ENCODE data around the gene AURKAIP1. TPM values are rescaled to one million over a fixed set of nuclear protein-coding genes. Genes with fewer than 3 reads are reported as not detected.

Gene AURKAIP1
- total and polyA plus RNA-seq, 9 of the 15 experiments (the other 6 are each of a cell fraction or from before 2014, with no cell fraction given): 7.8 to 478 (median 92.0) TPM

DNA sequence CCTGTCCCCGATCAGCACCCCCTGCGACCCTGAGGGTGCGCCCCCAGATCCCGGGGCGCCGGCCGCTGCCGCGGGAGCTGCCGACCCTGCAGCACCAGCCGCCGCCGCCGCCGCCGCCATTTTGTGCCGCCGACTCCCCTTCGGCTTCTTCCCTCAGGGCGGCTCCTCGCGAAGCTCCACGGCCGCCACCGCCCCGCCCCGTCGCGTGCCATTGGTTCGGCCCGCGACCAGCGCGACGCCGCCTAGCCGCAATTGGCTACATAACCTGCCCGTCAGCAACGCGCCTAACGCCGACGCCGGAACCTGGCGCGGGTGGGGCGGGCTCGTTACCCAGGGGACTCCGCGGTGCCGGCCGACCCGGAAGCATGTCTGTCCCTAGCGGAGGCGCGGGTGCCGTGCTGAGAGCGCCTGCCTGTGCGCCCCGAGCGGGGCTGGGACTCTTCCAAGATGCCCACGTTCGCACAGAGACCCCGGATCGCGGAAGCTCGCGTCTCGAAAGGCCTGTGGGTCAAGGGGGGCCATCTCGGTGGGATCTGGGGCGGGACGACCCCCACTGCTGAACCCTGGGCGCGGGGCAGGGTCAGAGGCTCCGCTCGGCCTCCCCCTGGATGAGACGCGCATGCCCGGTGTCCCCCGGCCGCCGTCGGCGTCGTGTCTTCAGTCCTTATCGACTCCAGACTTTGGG is 24.3 kb upstream of the AURKAIP1 start, which contains the start of gene CCNL2 (continued):
- TF ChIP-seq REST (IDR thresholded peaks at IDR 0.05; ENCODE audit: borderline replicate concordance): peak; percentile 10; the same call in 1 of the 2 replicates
- TF ChIP-seq REST (CRISPR knock-in tag; IDR thresholded peaks at IDR 0.05; ENCODE audit: low read depth): peak; percentile 68
- peak; percentile 100 for TF ChIP-seq CXXC5 (CRISPR knock-in tag; IDR thresholded peaks at IDR 0.05)
- no peak for TF ChIP-seq HINFP (tag; conservative IDR thresholded peaks at IDR 0.05; ENCODE audit: low read depth)
- TF ChIP-seq MGA (IDR thresholded peaks at IDR 0.05): peak; percentile 83; the same call in 1 of the 2 replicates

Measured in K562 (cell line).